SW480 (cell line): ENCODE results near the gene GAMT.

Source experiments
- DNase-seq: peaks from one replicate; pipeline ENCODE4 v3.0.0-alpha.2; 2016; ENCODE audit warnings: low spot score

Gene GAMT

DNA sequence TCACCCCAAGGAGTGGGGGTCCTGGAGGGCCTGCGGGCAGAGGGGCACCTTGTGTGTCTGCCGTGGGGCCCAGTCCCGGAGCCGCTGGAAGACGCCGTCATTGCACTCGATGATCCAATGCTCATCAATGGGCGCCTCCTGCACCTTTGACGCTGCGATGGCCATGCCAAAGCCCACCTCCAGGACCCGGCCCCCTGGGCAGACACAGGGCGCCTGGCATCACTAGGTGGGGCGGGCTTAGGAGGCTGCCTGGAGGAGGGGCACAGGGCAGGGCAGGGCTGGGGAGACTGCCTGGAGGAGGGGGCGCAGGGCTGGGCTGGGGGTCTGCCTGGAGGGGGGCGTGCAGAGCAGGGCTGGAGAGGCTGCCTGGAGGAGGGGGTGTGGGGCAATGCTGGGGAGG is 1.6 kb downstream of the GAMT start:
- DNase-seq, result no peak

GRCh38 chr19:1399079-1399478 is 2.3 kb downstream of the GAMT start:
- no peak for DNase-seq

DNA sequence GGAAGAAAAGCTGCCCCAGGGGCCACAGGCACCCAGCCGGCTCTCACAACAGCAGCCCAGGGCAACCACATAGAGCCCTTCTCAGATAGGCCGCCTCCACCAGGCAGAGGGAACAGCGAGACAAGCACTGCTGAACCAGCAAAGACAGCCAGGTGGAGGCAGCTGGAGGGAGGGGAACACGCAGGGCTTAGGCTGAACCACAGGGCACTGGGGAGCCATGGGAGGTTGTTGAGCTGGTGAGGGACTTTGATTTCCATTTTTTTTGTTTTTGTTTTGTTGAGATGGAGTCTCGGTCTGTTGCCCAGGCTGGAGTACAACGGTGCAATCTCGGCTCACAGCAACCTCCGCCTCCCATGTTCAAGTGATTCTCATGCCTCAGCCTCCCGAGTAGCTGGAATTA is 3.5 kb downstream of the GAMT start:
- DNase-seq, result no peak

GRCh38 chr19:1396768-1397679 is 4.3 kb downstream of the GAMT start:
- DNase-seq, result peak; percentile 39

GRCh38 chr19:1396019-1396767 is 5.1 kb downstream of the GAMT start:
- no peak for DNase-seq

- no peak for DNase-seq
Measured at GRCh38 chr19:1395194-1396018, 5.9 kb downstream of the GAMT start.

- DNase-seq, result no peak
Measured at GRCh38 chr19:1394252-1395193, 6.8 kb downstream of the GAMT start.

DNA sequence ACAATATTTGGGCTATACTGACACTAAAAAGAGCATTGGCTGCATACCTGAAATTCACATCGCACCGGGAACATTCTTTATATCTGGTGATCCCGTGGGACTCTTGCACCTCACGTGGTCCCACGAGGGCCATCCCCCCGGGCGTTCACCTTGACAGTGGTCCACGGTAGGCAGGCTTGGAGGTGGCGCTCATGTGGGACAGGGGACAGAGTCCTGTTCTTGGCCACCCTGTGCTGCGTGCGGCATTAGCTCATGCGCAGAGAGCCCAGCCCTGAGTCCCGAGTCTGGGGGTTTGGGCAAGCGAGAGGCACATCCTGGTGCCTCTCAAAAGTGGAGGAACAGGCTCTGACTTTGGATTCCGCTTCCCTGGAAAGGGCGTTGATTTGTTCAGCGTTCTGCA is 7.5 kb downstream of the GAMT start:
- DNase-seq, result no peak

DNA sequence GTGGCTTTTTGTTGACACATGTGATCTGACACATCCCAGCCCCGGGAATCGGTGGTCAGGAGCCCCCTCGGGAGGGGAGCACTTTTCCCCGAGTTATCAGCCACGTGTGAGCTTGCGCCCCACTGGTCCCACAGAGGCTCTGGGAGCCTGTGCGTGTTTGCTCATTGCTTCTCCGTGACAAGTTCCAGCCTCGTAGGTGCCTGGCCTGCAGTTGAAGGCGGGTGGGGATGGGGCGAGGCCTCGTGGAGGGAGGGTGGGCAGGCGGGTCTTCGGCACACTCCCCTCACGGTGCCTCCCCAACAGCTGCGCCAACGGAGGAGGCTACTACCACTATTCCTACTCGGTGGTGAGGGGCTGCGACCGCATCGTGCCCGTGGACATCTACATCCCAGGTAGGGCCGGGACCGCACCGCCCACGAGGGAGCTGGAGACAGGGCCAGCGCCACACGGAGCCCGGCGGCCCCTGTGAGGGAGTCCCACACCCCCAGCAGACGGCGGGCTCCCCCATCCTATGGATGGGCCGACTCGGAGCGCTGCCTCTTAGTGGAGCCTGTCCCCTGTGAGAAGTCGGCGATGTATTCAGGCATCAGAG is 8.3 kb downstream of the GAMT start:
- no peak for DNase-seq

- no peak for DNase-seq
Measured at GRCh38 chr19:1392407-1392806, 8.9 kb downstream of the GAMT start.

- no peak for DNase-seq
Measured at GRCh38 chr19:1390890-1391423, 10.4 kb downstream of the GAMT start.

GRCh38 chr19:1389033-1389940 is 12.1 kb downstream of the GAMT start:
- no peak for DNase-seq

DNA sequence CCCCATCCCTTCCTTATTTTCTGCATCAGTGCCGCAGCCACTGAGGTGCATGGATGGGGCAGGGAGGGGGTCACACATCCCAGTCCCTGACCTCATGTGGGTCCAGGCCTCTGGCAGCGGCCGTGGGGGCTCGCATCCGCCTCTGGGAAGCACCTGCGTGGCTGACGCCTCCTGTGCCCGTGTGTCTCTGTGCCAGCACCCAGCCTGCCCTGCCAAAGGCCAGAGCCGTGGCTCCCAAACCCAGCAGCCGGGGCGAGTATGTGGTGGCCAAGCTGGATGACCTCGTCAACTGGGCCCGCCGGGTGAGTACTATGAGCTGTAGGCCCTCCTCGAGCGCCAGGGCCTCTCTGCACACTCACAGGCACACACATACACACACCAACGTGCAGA is 12.7 kb downstream of the GAMT start:
- no peak for DNase-seq

- DNase-seq, result no peak
Measured at GRCh38 chr19:1387684-1388636, 13.4 kb downstream of the GAMT start.

- no peak for DNase-seq
Measured at GRCh38 chr19:1386945-1387683, 14.2 kb downstream of the GAMT start.

DNA sequence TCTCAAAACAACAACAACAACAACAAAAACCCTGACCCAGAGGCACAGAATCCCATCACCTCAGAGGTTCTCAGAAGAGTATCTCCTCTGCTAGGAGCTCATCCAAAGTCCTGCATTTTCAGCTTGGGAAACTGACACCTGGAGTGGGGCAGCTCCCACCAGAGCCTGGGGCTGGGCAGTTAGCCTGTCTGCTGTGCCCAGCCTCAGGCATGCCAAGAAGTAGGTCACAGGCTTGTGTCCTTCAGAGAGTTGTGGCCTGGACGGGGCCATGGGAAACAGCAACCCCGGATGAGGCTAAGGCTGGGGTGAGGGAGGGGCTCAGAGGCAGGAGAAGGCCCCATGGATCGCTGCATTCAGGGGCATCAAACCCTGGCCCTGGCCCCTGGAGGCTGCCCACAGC is 15.5 kb downstream of the GAMT start:
- DNase-seq, result no peak

DNA sequence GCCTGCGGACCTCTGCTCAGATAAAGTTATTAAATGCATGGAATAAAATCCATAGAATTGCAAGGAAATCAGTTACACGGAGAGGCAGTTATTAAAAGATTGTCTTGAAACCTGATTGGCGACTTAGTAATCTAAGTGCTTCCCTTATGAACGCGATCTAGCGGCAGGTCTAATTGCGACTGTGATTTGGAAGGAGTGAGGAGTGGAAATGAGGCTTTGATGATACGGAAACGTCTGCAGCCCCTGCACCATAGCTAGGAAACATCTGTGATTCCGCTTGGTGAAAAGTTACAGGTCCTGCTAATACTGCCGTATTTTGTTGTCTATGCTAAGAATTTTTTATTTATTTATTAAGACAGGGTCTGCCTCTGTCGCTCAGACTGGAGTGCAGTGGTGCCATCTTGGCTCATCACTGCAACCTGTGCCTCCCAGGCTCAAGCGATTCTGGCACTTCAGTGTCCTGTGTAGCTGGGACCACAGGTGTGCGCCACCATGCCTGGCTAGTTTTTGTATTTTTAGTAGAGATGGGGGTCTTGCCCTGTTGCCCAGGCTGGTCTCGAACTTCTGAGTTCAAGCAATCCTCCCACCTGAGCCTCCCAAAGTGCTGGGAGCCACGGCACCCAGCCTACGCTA is 16.7 kb downstream of the GAMT start:
- DNase-seq, result no peak
